HG03066 (cell line): ENCODE data around the gene DAB1.

Experiments
- ATAC-seq: cut with Tn5 transposase; IDR thresholded peaks from one replicate; pipeline ENCODE4 v1.9.1; 2021; ENCODE audit warnings: low read depth; ENCODE audit not compliant: unreplicated experiment

The DAB1 gene

DNA sequence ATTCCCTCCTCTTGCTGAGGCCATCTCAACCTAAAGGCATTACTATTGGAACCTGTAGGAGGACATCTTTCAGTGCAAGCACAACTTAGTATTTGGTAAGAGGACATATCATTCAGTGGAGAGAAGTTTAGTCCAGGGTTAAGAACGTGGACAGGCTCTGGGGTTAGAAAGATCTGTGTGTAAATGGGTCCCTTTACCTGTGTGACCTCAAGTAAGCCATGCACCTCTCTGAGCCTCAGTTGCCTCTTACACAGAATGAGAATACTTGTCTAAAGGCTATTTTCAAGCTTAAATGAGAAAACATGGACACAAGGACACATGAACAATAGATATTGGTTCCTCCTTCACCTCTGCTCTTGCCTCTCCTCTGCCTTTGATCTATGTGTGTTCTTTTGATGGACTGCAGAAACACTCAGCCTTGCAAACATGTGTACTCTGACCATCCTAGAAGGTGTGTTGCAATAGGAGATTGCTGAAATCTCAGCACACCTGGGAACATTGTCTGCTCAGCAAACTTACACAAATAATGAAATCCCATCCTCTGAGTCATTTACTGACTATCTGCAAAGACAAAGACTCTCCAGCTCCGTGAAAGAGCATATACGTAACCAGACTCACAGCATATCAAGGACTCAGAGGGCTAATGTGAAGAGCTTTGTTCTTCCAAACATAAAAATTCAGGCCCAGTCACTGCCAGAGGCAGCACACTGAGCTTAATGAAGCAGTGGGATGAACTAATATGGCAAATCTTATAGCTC, 143.8 kb downstream of the DAB1 start:
- no peak for ATAC-seq

DNA sequence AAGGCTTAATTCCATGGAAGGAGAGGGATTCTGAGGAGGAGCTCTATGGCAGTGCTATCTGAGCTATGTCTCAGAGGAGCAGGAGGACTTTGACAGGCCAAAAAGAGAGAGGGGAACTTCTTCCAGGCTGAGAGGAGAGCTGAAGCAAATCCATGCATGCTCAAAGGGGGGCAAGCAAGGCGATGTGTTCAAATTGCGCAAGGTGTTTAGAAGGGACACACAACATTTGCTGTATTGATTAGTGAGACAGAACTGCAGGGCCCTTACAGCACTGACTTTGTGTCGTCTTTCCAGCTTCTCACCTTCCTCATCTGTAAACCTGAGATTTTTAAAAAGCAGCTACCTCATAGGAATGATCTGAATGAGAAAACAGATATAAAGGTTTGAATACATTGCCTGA, 145.3 kb downstream of the DAB1 start:
- no peak for ATAC-seq

DNA sequence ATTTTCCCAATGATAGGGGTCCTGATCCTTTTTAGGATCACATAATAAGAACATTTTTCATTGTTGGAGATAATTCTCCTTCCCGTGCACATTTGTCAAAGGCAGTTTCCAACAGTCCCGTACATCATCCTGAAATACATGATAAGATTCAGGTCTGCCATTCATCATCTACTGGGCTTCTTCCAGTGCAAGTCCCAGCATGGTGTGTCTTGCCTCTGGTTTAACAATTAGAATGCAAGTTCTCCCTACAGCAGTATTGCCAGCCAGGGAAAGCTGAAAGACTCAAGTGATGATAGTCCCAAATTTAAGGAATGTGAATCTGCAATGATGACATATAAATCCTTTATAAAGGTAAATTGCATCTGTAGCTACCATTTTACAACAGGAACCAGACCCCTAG, 146.2 kb downstream of the DAB1 start:
- ATAC-seq = no peak

DNA sequence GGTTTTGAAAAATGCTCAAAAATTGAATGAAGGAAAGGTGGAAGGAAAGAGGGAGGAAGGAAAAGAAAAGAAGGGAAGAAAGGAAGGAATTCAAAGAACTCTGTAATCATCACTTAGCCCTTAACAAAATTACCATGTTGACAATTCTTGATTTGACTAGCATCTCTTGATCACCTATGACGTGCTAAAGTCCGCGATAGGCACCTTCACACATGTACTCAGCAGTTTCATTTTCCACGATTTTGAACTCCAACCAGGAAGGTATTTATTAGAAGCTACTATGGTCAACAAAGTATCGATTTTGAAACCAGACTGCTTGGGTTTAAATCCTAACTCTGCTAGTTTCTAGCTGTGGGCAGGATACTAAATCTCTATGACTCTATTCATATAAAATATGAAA, 146.9 kb downstream of the DAB1 start:
- ATAC-seq = no peak

DNA sequence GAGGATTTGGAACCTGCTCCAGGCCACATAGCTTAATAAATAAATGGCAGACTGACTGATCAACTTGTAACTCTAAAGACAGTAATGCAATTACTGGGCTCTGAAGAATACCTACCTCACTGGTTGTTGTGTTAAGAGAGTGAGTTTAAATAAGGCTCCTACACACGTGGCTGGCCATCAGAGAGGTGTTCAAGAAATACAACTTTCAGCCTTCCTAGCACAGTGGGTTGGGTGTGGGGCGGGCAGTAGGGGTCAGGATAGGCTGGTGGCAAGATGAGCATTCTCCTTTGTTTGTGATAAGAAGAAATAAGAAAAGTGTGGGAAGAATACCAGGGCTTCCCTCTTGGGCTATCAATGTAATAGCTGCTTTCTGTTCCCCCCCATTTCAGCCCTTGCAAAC, 151.3 kb downstream of the DAB1 start:
- no peak for ATAC-seq

DNA sequence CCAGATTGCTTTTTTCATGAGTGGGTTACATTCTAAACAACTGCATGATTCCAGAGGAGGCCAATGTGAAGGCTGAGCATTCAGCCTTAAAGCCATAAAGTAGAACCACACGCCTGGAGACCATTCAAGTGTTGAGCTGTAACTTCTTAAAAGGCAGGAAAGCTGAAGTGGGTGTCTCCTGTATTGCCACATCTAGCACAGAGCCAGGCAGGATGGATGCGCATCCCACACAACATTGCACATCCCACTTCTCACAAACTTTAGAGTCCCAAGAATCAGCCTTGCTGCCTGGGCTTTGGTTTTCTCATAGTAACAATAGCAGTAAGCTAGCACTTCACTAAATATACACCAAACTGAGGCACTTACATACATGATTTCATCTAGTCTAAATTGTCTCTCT, 151.7 kb downstream of the DAB1 start:
- no peak for ATAC-seq

DNA sequence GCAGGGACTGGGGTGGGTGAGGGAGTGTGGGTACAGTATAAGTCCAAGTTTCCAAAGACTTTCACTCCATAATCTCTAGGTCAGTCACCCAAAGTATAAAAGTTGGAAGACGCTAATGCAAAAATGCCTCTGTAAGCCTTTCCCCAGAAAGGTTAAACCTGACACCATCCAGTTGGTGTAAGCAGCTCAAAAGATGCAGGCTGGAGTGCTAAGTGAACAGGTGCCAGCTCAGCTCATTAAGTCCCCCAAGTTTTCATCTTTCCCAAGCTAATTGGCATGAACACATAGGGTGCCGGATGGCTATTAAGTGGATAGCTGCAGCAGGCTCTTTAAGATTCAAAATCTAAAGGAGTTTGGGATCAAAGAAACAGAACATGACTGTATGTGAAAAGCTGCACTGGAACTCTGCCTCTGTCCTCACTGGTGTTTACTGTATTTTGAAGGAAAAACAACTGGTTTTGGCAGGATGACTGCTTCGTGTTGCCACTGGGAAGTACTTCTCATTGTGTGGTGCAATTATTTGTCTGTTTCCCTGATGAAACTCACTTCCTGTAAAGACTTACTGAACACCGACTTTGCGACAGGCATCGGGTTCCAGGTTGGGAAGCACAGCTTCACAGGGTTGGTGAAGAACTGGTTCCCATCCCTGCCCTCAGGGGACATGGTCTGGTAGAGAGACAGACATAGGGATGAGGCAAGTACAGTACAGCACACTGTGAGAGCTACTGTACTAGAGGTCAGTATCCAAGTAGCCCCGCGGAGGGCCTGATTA, 152.7 kb downstream of the DAB1 start:
- no peak for ATAC-seq

DNA sequence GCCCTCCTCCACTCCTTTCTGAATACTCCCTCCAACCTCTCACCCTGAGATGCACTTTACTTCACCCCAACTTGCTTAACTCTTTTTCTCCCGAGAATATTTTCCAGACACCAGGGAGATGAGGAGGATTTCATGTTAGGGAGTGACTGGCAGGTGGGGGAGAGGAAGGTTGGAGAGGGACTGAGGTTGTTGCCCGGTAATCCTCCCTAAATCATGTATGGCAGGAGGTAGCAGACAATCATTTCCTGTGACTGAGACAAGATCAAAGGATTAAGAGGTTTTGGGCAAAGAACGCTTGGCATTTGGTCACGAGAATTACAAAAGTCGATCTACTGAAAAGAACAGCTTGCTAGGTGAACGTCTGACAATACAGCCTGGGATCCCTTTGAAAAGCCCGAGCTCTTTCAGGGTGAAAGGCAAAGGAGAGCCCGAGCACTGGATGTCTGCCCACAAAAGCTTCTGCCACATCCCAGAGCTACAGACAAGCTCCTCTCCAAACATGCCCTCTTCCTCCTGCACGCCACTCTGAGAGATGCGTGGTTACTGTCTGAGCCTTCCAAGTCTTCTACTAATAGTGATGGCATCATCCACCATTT, 154.1 kb downstream of the DAB1 start:
- no peak for ATAC-seq

DNA sequence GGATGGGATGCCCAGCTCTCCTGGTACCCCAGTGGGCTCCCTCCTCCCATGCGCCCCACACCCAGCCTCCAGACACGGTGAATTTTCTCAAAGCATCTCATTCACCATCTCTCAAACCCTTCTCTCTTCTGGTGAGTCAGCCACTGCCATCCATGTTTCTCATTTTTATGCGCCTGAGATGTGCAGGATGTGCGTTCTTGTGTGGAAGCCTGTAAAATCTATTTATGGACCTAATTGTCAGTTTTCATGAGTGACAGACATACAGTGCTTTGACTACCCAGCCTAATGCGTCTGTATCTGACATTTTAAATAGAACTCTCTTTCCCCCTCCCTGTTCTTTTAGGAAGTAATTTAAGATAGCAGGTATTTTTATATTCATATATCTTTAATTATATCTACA, 158.8 kb downstream of the DAB1 start:
- no peak for ATAC-seq

DNA sequence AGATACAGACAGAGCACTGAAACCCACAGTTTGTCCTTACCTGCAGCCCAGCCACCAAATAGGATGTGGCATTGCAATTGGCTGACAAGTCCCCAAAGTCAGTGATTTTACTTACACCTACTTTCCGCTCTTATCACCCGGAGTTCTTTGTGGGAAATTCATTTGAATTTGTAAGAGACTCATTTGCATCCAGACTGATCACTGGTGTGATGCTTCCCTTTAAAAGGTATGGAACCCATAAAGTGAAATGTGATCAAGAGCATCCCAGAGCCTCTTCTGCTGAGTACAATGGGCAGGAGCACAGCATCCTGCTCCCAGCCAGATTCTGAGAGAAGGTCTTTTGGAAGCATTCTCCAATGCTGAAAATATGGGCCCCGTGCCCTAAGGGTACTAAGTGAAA, 161.4 kb downstream of the DAB1 start:
- ATAC-seq = no peak

DNA sequence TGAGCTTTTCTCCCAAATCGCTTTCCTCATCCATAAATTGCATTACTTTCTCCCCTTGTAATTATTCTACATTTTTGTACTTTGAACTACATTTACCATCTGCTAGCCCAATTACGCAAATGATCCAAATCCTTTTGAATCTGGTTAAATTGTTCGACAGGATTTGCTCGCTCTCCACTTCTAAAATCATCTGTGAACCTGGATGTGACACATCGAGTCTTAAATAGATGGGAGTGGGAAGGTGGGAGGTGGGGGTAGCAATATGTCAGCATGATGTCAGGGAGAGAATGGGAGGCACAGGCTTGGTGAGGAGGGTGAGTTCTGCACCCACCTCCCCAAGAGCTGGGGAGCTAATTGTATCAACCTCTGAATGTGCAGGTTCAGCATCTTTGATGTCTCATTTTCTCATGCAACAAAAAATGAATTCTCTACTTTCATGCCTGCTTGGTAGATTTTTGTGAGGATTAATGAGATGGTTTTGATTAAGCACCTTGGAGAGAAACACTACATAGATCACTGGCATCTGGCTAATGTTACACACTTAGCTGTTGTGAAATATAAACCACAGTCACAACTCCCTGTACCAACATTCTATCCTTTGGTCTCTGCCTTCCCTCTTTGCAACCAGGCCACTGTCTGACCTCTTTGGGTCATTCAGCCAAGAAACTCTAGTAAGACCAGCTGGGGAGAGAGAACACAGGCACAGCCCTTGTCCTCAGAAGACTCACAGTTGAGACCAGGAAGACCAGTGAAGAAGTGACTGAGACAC, 165.1 kb downstream of the DAB1 start:
- no peak for ATAC-seq

DNA sequence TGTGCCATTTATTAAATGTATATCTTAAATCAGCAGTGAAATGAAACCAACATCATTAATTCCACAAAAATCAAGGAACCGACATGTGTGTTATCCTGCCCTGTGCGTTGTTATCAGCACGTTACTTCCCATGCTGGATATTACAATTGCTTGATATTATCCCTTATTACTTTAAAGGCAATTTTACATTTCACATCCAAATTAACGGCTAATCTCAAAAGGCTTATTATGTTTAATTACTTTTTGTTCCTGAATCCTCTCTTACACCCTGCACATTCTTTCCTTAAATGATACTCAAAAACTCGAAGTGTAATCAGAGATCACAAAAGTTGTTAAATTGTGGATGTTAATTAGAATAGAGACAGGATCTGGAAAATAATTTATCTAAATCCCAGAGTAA, 167.9 kb downstream of the DAB1 start:
- ATAC-seq = no peak

DNA sequence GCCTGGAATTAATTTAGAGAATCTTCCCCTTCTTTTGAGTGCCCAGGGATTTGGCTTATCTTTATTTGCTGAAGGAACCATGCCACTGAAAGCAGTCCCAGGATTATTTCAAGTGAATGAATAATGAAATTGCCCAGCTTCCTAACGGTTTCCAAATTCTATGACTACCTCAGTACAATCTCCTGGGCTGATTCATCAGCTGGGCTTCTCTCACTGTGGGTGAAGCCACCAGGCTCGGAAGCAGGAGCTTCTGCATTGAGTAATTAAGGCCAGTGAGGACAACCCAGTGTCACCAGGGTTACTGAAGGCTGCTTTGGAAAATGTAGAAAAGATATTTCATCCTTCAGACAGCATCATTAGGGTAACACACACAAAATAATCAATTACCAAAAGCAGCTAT, 169.8 kb downstream of the DAB1 start:
- ATAC-seq = no peak

DNA sequence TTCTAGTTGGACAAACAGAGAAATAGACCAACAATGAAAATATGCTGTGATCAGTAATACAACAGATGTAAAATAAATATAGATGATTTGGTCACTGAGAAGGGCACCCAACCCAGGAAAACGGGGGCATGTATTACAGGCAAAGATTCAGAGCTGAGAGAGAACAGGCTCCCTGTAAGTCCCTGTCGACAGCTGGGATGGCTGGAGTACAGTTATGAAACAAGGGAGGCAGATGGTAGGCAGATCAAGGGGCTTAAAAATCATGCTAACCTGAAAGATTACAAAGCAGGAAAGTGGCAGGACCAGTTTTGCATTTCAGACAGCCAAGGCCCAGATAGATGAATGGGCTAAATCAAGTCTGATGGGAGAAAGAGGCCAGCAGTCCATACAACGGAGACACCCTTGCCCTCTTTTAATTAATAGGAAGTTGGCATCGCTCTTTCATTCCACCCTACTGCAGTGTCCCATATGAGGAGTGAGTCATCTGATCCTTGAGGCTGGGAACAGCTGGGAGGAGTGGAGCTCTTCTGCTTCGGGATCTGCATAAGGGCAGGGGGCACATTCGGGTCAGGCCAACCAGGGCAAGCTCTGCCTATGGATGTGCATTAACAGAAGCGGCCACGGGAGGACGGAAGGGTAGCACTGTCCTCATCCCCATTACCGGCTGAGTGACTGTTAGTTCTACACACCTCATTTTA, 171.1 kb downstream of the DAB1 start:
- ATAC-seq = no peak

DNA sequence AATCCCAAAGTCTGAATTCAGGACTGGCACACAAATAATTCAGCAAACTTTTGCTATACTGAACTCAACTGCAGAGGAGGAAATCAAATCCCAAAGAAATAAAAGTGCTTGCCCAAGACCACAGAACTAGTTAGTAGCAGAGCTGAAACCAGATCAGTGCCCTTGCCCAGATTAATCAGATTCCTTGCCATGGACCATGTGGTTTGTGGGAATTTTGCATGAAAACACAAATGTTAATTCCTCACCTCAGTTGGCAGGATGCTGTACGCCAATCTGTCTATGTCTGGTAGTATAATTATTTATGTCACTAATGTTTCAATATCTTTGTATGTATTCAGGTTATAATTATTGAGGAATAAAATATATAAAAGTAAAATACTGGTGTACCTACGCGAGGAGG, 173.8 kb downstream of the DAB1 start:
- no peak for ATAC-seq

DNA sequence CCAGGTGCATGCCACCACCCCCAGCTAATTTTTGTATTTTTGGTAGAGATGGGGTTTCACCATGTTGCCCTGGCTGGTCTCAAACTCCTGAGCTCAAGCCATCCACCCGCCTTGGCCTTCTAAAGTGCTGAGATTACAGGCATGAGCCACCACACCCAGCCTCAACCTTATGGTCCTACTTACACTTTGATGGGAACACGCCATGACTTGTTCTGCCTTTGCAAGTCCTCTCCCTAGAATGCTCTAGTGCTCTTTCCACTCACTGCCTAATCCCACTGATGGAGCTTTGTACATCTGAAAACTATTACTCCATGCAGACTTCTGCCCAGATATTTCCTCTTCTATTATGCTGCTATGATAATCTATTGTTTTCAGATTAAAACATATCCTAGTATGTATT, 174.3 kb downstream of the DAB1 start:
- no peak for ATAC-seq

DNA sequence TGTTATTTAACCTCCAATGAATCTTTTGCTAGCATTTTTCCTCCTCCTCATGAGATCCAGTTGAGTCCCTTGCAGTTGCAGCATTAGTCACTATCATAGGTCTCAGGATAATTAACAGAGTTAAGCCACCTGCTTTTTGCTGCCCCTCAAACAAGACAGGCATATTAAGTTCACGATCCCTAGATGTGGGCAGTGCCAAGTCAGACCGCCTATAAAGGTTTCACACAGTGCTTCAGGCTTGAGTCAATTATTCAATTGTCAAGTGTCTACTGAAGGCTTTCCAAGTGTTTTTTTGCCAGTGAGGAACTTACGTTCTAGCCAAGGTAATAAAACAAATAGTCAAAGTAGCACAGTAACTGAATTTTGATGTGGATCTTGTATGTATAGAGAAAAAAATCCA, 175.0 kb downstream of the DAB1 start:
- no peak for ATAC-seq

DNA sequence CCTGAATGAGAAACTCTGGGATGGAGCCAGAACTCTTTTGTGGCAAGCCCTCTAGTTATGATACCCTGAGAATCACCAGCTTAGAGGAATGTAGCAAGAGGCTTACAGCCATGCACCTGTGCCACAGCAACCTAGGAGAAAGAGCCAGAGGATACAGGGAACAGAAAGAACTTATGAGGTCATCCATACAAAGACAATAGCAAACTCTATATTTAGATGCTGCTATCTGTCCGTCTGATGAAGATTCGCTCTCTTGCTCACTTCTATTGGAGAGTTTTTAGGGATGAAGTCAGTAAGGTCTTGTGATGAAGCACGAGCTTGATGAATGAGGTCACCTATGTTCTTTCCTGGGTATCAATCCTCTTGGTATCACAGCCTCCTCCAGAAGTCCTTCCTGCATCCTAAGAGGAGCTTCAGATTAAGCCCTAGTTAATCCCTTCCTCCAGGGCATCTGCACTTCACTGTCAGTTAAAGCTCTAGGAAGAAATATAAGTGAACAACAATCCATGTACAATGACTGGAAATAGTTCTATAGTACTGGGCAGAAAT, 185.6 kb downstream of the DAB1 start:
- ATAC-seq = no peak

DNA sequence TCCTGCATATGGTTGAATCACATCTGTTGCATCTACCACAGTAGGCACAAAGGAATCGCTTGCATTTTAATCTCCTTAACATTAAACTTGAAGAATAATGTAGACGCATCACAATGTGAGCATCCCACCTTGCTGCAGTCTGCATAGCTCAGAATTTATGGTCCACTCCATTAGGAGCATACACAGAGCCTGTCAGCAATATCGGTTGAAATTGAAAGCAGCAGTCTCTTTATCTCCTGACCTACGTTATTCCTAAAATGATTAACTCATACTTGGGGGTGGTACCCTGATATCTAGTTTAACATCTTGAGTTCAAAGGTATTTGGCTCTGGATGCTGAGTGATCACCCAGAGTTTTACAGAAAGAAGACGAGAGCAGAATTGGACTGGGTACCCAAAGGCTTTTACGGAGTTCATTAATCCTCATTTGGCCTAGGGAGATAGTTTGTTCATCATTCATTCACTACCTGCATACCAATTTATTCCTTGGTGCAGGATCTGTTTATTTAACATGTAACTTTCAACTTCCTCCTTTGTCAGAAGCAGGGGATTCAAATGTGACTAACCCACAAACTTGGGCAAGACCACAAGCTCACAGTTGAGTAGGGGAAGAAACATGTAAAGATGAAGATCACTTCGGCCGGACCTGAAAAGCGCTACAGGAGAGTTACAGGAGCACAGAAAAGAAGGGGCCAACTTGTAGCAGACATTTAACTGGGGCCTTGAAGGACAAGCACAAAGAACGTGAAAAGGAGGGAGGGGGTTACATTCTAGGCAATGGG, 187.9 kb downstream of the DAB1 start:
- ATAC-seq = no peak

DNA sequence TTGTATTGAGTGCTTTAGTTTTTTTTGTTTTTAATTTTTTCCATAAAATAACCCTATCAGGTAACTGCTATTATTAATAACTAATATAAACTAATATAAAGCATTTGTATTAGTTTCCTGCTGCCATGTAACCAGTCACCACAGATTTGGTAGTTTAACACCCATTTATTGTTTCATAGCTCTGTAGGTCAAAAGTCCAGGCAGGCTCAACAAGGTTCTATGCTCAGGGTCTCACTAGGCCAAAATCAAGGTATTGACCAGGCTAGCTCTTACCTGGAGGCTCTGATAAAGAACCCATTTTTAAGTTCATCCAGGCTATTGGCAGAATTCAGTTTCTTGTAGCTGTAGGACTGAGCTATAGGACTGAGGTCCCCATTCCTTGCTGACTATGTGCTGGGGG, 189.4 kb downstream of the DAB1 start:
- ATAC-seq = no peak
